Measurements from ENCODE around the gene XRCC5. TPM values are rescaled to one million over a fixed set of nuclear protein-coding genes. Genes with fewer than 3 reads are reported as not detected.

The XRCC5 gene
- total and polyA plus RNA-seq, 2 donors (not counting 1 experiment from before 2014, with no cell fraction given) = 45.5 to 198 TPM

DNA sequence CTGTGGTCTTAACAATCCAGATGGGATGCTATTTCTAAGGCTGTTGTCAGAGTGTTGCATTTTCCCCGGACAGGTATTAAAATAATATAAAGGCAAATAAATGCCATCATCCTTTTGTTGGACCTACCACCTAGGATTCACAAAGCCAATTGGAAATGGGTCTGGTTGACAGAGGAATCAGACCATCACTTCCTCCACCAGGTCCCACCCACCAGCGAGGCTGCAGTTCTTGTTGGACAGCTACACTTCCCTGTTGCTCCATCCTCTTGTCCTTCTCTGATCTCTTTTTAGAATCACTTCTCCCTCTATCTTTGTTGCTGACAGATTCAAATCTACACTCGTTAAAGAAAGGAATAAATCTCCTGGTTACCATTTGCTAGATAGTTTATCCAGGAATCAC, 26.3 kb upstream of the XRCC5 start:
- Histone ChIP-seq H4K20me1 (ENCODE audit: control insufficient read depth, insufficient read depth, low read length, poor library complexity, severe bottlenecking) (no peaks in the 10 kb centered on the region), H3K4me2 (replicated peaks; ENCODE audit: low read depth, low read length, poor library complexity, severe bottlenecking) (peak overlapping the region; percentile 85), H3K4me3 (ENCODE audit: control extremely low read depth in 1 of 5, extremely low read depth in 1 of 5, insufficient read depth in 1 of 5, low read depth in 2 of 5, low read length in 4 of 5) (peak overlapping the region in 2 of 5 experiments; percentile 75 to 87), H3K27ac (ENCODE audit: low read length in 2 of 2) (peak overlapping the region; percentile 51 to 68), H3K9me3 (ENCODE audit: control extremely low read depth in 1 of 3, control insufficient read depth in 2 of 3, insufficient read depth in 1 of 3, low read length in 2 of 3) (no peaks in the 10 kb centered on the region), H3K4me1 (ENCODE audit: control insufficient read depth in 2 of 2, insufficient read depth in 2 of 2, low read length in 2 of 2) (peaks cover 40 to 41% of the 10 kb centered on the region in 2 donors), H3K9ac (ENCODE audit: low read length) (peak overlapping the region; percentile 73), H3K79me2 (ENCODE audit: control insufficient read depth, insufficient read depth, low read length) (peaks cover 11% of the 10 kb centered on the region), H2AFZ (ENCODE audit: insufficient read depth, low read depth, low read length, poor library complexity, severe bottlenecking) (peak overlapping the region; percentile 91), H3K27me3 (replicated peaks in 1 of 4; ENCODE audit: control extremely low read depth in 1 of 4, control insufficient read depth in 3 of 4, insufficient read depth in 4 of 4, low read length in 3 of 4) (no peaks in the 10 kb centered on the region), H3K36me3 (replicated peaks in 1 of 2; ENCODE audit: control extremely low read depth in 1 of 2, control insufficient read depth in 1 of 2, extremely low read depth in 1 of 2, insufficient read depth in 2 of 2, low read length in 1 of 2) (no peaks in the 10 kb centered on the region)
- ATAC-seq (ENCODE audit: low read depth) (no peak), DNase-seq (peak; percentile 32)
- Mint-ChIP-seq H3K9me3 (ENCODE audit: insufficient read depth) (no peaks in the 10 kb centered on the region), H3K4me3 (peak overlapping the region; percentile 91), H3K27ac (peak overlapping the region; percentile 80), H3K4me1 (peaks cover 45% of the 10 kb centered on the region), H3K27me3 (no peaks in the 10 kb centered on the region)
- TF ChIP-seq EZH2 (IDR thresholded peaks at IDR 0.05; ENCODE audit: borderline replicate concordance, insufficient read depth, low read depth, low read length, poor library complexity, severe bottlenecking) = no peak
- TF ChIP-seq, protein P1, sequence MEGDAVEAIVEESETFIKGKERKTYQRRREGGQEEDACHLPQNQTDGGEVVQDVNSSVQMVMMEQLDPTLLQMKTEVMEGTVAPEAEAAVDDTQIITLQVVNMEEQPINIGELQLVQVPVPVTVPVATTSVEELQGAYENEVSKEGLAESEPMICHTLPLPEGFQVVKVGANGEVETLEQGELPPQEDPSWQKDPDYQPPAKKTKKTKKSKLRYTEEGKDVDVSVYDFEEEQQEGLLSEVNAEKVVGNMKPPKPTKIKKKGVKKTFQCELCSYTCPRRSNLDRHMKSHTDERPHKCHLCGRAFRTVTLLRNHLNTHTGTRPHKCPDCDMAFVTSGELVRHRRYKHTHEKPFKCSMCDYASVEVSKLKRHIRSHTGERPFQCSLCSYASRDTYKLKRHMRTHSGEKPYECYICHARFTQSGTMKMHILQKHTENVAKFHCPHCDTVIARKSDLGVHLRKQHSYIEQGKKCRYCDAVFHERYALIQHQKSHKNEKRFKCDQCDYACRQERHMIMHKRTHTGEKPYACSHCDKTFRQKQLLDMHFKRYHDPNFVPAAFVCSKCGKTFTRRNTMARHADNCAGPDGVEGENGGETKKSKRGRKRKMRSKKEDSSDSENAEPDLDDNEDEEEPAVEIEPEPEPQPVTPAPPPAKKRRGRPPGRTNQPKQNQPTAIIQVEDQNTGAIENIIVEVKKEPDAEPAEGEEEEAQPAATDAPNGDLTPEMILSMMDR (IDR thresholded peaks at IDR 0.05) = no peak
- intact Hi-C loops (cut with micrococcal nuclease) = loop anchor here (5.0 kb wide), 1 partner anchor 71 kb away; the partner anchor contains the start of gene MREG
- WGBS (ENCODE audit: insufficient coverage) = 29% methylated on average over 1 of the region's 3 CpGs
- POLR2A ChIA-PET = interaction anchor here (2.9 kb wide), 1 partner anchor 26 kb away, joined by 17 read pairs; the partner anchor contains the start of gene XRCC5
- CTCF ChIA-PET = interaction anchor here (0.6 to 2.0 kb wide), 3 partner anchors 24 to 793 kb away, joined by 3 to 8 read pairs (median 5); no protein-coding TSS in a partner anchor
